Measurements from ENCODE around the gene TMEM108. TPM values are rescaled to one million over a fixed set of nuclear protein-coding genes. Genes with fewer than 3 reads are reported as not detected.

The TMEM108 gene
- total and polyA plus RNA-seq, 10 of the 15 experiments (the other 5 are each of a cell fraction or from before 2014, with no cell fraction given), result 0.02 to 0.58 (median 0.12) TPM; not detected in 5

DNA sequence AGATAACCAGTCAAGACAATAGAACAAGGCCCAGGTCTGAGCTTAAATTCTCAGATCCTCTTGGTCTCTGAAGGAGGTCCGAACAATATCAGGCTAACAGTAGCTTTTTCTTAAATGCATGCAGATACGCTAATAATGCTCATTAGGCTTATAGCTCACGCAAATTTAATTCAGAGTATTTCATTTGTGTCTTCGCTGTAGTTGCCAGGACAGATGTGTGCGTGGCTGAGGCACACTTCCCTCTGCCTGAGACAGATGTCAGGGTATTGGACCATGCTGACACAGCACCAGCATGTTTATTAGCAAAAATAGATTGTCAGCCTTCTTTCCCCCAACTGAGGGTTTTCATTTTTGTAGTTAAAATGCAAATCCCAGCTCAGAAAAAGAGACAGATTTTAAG lies 258.8 kb downstream of the TMEM108 start (continued):
- TF ChIP-seq SUPT20H (IDR thresholded peaks at IDR 0.05; ENCODE audit: borderline replicate concordance, control insufficient read depth, low read depth, low read length) (no peak), HDAC2 (IDR thresholded peaks at IDR 0.05) (no peak), KLF5 (IDR thresholded peaks at IDR 0.05; ENCODE audit: partially characterized antibody) (no peak)

DNA sequence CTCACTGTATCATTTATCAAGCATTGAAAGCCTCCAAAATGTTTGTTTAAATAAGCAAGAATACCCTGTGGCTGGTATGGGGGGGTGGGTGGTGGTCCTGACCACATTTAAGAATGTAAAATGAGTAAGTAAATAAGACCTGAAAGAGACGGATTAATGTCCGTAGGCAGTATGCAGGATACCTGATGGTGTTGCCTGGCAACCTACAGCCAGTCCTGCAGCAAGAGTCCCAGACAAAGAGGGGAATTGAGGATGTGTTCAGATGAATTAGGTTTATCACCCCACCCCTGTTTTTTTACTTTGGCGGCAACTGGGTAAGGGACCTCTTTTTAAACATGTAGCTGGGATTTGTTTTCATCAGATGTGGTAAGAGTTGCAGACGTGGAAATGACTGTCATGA lies 261.9 kb downstream of the TMEM108 start:
- DNase-seq (ENCODE audit: low read depth, low spot score), result no peak
- no peak for FAIRE-seq
- H2AFZ ChIP-seq (ENCODE audit: control insufficient read depth, low read depth, low read length), result no peak overlapping the region
- H3K4me3 ChIP-seq, result no peak overlapping the region
- in situ Hi-C loops (cut with MboI) (no loop called here), intact Hi-C loops (cut with micrococcal nuclease; ENCODE audit: unreplicated experiment) (no loop called here)
- no TSS peak for BruUV-seq (replicated peaks)
- H3K27ac ChIP-seq (ENCODE audit: control insufficient read depth, insufficient read depth), result no peak overlapping the region
- POLR2A ChIA-PET, result no interaction called here
- no peak overlapping the region for H3K9ac ChIP-seq (ENCODE audit: control insufficient read depth, insufficient read depth, low read length)
- no peaks in the 10 kb centered on the region for H3K9me3 ChIP-seq (replicated peaks; ENCODE audit: control insufficient read depth, insufficient read depth, low read length)
- SMC1A ChIA-PET (ENCODE audit: uncharacterized antibody, unreplicated experiment), result no interaction called here
- no peaks in the 10 kb centered on the region for H3K36me3 ChIP-seq (ENCODE audit: control insufficient read depth in 2 of 2, insufficient read depth in 2 of 2, low read length in 1 of 2)
- no peaks in the 10 kb centered on the region for H4K20me1 ChIP-seq (ENCODE audit: control insufficient read depth, insufficient read depth)
- WGBS (ENCODE audit: insufficient coverage, insufficient replicate concordance, low lambda C conversion rate, missing lambda C conversion rate), result 49% methylated on average over 4 of the region's 4 CpGs
- CTCF ChIA-PET, result no interaction called here
- RAD21 ChIA-PET (ENCODE audit: unreplicated experiment), result no interaction called here
- H3K27me3 ChIP-seq (replicated peaks in 1 of 2; ENCODE audit: control insufficient read depth in 2 of 2, insufficient read depth in 2 of 2, low read length in 1 of 2), result no peaks in the 10 kb centered on the region; a peak in 1 of 4 replicates
- ATAC-seq, result no peak
- no peak overlapping the region for H3K4me2 ChIP-seq (ENCODE audit: control insufficient read depth, insufficient read depth)
- TF ChIP-seq, protein P1, sequence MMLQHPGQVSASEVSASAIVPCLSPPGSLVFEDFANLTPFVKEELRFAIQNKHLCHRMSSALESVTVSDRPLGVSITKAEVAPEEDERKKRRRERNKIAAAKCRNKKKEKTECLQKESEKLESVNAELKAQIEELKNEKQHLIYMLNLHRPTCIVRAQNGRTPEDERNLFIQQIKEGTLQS (IDR thresholded peaks at IDR 0.05; ENCODE audit: borderline replicate concordance, extremely low read depth, low read depth, low read length), result no peak
- TF ChIP-seq, protein P2, sequence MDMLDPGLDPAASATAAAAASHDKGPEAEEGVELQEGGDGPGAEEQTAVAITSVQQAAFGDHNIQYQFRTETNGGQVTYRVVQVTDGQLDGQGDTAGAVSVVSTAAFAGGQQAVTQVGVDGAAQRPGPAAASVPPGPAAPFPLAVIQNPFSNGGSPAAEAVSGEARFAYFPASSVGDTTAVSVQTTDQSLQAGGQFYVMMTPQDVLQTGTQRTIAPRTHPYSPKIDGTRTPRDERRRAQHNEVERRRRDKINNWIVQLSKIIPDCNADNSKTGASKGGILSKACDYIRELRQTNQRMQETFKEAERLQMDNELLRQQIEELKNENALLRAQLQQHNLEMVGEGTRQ (IDR thresholded peaks at IDR 0.05; ENCODE audit: borderline replicate concordance, low read depth, low read length), result no peak
- TF ChIP-seq, protein P3, sequence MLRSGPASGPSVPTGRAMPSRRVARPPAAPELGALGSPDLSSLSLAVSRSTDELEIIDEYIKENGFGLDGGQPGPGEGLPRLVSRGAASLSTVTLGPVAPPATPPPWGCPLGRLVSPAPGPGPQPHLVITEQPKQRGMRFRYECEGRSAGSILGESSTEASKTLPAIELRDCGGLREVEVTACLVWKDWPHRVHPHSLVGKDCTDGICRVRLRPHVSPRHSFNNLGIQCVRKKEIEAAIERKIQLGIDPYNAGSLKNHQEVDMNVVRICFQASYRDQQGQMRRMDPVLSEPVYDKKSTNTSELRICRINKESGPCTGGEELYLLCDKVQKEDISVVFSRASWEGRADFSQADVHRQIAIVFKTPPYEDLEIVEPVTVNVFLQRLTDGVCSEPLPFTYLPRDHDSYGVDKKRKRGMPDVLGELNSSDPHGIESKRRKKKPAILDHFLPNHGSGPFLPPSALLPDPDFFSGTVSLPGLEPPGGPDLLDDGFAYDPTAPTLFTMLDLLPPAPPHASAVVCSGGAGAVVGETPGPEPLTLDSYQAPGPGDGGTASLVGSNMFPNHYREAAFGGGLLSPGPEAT (IDR thresholded peaks at IDR 0.05; ENCODE audit: low read depth), result no peak
- no peaks in the 10 kb centered on the region; the same call in 1 of the 2 replicates for H3K4me1 ChIP-seq (ENCODE audit: control insufficient read depth, insufficient read depth, low read length)
- no peaks in the 10 kb centered on the region for H3K79me2 ChIP-seq (ENCODE audit: control insufficient read depth, insufficient read depth, low read length)

All from GM12878 (cell line).